ENCODE results near the gene GRB10. TPM values are rescaled to one million over a fixed set of nuclear protein-coding genes. Genes with fewer than 3 reads are reported as not detected.
A peak's percentile ranks its signal among the peaks of the same experiment; 100 is the strongest.

GRB10 gene
- total and polyA plus RNA-seq, 2 of the 8 experiments (the other 6 are each of a cell fraction or from before 2014, with no cell fraction given) = 35.7 to 97.0 TPM

DNA sequence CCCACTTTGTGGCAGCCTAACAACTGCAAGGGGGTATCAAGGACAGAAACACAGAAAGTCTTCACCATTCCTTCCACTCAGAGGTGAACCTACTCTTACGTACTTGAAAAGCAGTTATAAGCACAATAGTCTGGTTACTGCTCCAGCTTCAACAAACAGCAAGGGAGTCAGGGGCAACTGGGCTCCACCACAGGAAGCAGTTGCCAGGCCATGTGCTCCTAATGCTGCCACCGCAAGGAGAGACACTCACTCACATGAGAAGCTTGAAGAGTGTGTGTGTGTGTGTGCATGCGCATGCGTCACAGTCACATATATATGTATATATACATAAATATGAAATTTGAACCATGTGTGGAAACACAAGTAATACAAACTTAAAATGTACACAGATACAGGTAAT lies 65.5 kb downstream of the GRB10 start:
- peaks cover 1 to 7% of the 10 kb centered on the region in 2 experiments for H4K20me1 ChIP-seq (replicated peaks in 1 of 2; ENCODE audit: control insufficient read depth in 1 of 2, insufficient read depth in 2 of 2, low read length in 2 of 2)
- DNase-seq (ENCODE audit: low read depth in 1 of 2, low spot score in 2 of 2) (no peak), FAIRE-seq (no peak)
- H3K27me3 ChIP-seq (replicated peaks in 1 of 4; ENCODE audit: control insufficient read depth in 3 of 4, extremely low read depth in 1 of 4, insufficient read depth in 3 of 4, low read length in 3 of 4) = no peaks in the 10 kb centered on the region
- no peak overlapping the region for H3K4me3 ChIP-seq (ENCODE audit: extremely low read depth in 1 of 4, insufficient read depth in 2 of 4, low read depth in 3 of 4, low read length in 4 of 4)
- peaks cover 8% of the 10 kb centered on the region; the same call in 1 of the 2 replicates for H3K23me2 ChIP-seq (ENCODE audit: low read depth, low read length)
- no peak overlapping the region for H4K5ac ChIP-seq (ENCODE audit: insufficient read length, low read depth, low read length)
- H2BK5ac ChIP-seq (ENCODE audit: low read depth, low read length) = no peak overlapping the region
- ChIA-PET CTCF (ENCODE audit: partially characterized antibody) (interaction anchor here (0.8 to 1.1 kb wide), 4 partner anchors 19 to 443 kb away, joined by 3 read pairs; no protein-coding TSS in a partner anchor), POLR2A (ENCODE audit: partially characterized antibody) (interaction anchor here (1.3 kb wide), 1 partner anchor 41 kb away, joined by 3 read pairs; no protein-coding TSS in a partner anchor)
- H2BK120ac ChIP-seq (replicated peaks; ENCODE audit: low read depth, low read length) = no peak overlapping the region
- H2BK15ac ChIP-seq (ENCODE audit: low read length) = no peak overlapping the region
- no peak overlapping the region for H2BK20ac ChIP-seq (ENCODE audit: low read length)
- no peak overlapping the region for H2AK5ac ChIP-seq (ENCODE audit: low read depth, low read length)
- no peak overlapping the region for H4K8ac ChIP-seq (ENCODE audit: extremely low read depth, insufficient read depth, low read length)
- no peak overlapping the region for H3K4ac ChIP-seq (replicated peaks; ENCODE audit: insufficient read length, low read depth, low read length)
- H3K23ac ChIP-seq (ENCODE audit: insufficient read length) = no peak overlapping the region
- peaks cover 0 to 94% of the 10 kb centered on the region in 2 experiments; a peak in 3 of 4 replicates for H3K79me2 ChIP-seq (ENCODE audit: control insufficient read depth in 1 of 2, insufficient read depth in 2 of 2, low read length in 2 of 2)
- H3K36me3 ChIP-seq (ENCODE audit: control insufficient read depth in 2 of 4, insufficient read depth in 4 of 4, low read length in 3 of 4) = no peaks in the 10 kb centered on the region
- H3K56ac ChIP-seq (replicated peaks; ENCODE audit: insufficient read length, low read depth, low read length) = no peak overlapping the region
- H3K18ac ChIP-seq (ENCODE audit: extremely low read depth, low read length) = no peak overlapping the region
- no peak overlapping the region for H3K9ac ChIP-seq (replicated peaks in 1 of 4; ENCODE audit: extremely low read depth in 1 of 4, low read depth in 3 of 4, low read length in 3 of 4)
- H3K79me1 ChIP-seq (ENCODE audit: low read depth, low read length) = peaks cover 24% of the 10 kb centered on the region
- no peak overlapping the region for H2BK12ac ChIP-seq (ENCODE audit: low read depth, low read length)
- no peak overlapping the region for H2AFZ ChIP-seq (ENCODE audit: low read length)
- H3K9me3 ChIP-seq (ENCODE audit: insufficient read depth in 2 of 2, low read depth in 1 of 2, low read length in 1 of 2) = no peaks in the 10 kb centered on the region
- WGBS, 2 experiments (ENCODE audit: extremely low coverage in 1 of 2, insufficient coverage in 1 of 2, insufficient read length in 1 of 2, insufficient replicate concordance in 2 of 2, low coverage in 1 of 2, low lambda C conversion rate in 2 of 2, missing lambda C conversion rate in 1 of 2) = 97% methylated on average over 4 of the region's 4 CpGs; no CpG with 5 or more reads in 1 of the 2 experiments
- H3K4me1 ChIP-seq (replicated peaks in 1 of 4; ENCODE audit: control insufficient read depth in 3 of 4, insufficient read depth in 4 of 4, low read length in 3 of 4) = peaks cover 0 to 6% (median 2%) of the 10 kb centered on the region in 4 experiments; a peak in 4 of 7 replicates
- no peak overlapping the region for H3K27ac ChIP-seq (ENCODE audit: low read depth, low read length)
- no peak overlapping the region for H3K14ac ChIP-seq (ENCODE audit: insufficient read length)
- TF ChIP-seq KDM4A (IDR thresholded peaks at IDR 0.05; ENCODE audit: low read depth, low read length, severe bottlenecking) = no peak
- TF ChIP-seq, protein P1, sequence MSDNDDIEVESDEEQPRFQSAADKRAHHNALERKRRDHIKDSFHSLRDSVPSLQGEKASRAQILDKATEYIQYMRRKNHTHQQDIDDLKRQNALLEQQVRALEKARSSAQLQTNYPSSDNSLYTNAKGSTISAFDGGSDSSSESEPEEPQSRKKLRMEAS (IDR thresholded peaks at IDR 0.05) = peak; percentile 49; the same call in 1 of the 2 replicates
- no peak overlapping the region for H4K91ac ChIP-seq (replicated peaks; ENCODE audit: insufficient read length, low read length)
- H3K4me2 ChIP-seq (ENCODE audit: insufficient read depth in 1 of 2, low read depth in 2 of 2, low read length in 2 of 2) = no peak overlapping the region

All from H1 (cell line).